HG03060 (cell line): ENCODE data around the gene GCSAML.

Experiments
- ATAC-seq: cut with Tn5 transposase; IDR thresholded peaks from one replicate; pipeline ENCODE4 v1.9.1; 2021; ENCODE audit warnings: low read depth, moderate number of reproducible peaks; ENCODE audit not compliant: unreplicated experiment

Gene GCSAML

DNA sequence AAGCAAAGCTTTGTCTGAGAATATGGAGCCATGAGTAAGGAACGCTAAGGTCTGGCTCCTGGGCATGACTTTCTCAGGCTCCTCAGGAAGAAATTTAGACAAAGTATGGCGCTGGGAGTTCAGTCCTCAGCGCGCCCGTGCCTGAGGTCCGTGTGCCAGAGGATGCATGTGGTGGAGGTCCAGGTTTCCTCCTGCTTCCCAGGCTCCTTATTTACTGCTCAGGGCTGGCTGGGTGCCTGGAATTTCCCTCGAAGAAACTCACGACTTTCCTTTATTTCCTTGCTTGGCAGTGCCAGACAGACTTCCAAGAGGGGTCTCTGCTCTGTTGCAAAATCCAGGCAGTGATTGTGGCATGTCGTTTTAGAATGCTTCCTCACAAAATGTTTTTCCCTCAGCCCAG lies 13.3 kb downstream of the GCSAML start:
- ATAC-seq, result no peak

DNA sequence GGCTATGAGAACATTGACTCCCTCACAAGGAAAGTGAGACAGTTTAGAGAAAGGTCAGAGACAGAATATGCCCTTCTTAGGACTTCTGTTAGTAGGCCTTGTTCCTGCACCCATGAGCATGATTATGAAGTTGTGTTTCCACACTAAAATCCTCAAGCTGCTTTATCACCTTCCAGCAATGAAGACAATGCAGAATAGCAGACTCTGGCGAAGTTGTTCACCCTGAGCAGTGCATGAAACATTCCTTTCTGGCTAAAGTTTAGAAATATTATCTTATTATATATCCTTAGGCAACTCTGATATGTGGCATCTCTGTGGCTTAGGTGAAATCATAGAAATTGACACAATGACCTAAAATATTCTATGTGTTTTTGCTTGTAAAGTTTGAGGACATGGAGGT lies 25.3 kb downstream of the GCSAML start:
- no peak for ATAC-seq

- ATAC-seq, result no peak
These were observed 25.7 kb downstream of the GCSAML start for GRCh38 chr1:247574664-247575063.

DNA sequence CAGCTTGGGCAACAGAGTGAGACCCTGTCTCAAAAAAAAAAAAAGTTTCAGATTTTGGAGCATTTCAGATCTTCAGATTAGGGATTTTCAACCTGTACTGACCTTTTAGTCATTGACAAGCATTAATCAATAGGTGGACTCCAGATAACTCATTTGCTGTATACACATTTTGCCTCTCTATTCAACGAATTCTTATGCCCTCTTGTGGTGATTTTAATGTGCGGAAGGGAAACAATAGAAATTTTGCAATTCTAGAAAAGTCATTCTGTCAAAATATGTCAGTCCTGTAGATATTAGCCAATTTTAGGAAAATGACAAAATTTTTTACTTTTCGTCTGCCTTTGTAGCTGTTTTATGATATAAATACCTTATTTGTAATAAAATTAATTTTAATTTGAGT lies 27.6 kb downstream of the GCSAML start:
- ATAC-seq, result no peak

DNA sequence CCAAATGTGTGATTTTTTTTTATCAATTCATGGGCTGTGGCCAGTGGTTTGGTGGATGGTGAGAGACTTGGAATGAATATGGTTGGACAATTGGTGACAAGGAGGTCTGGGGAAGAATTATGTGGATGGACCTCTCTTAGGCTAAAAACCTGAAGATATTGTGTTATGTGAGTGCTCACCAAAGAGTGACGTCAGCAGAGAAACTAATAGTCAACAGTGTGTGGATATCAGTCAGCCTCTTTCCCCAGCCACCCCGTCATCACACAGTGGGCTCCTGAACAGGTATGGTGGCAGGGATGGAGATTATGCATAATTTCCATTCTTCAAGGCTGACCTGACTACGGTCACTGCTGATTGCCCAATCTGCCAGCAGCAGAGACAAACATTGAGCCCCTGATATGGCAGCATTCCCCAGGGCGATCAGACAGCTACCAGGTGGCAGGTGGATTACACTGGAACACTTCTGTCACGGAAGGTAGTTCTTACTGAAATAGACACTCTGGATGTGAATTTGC lies 30.1 kb downstream of the GCSAML start:
- no peak for ATAC-seq

DNA sequence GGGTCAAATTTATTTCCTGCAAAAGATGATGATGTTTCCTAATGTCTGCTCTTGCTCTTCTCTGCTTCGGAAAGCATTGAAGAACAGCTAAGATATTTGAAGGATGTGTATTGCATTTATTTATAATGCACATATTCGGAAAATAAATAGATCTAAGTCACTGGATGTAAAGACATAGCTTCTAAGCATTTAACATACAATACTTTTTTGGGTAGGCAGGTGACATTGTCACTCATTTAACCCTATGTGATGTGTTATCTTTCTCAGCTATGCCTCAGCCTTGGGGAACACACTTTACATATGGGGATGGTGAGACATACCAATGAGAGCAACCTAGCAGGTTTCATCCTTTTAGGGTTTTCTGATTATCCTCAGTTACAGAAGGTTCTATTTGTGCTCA lies 39.1 kb downstream of the GCSAML start, which contains the start of gene OR2G2:
Gene OR2G2 (plus strand): TSS at position 301 of the 400 bp plus-strand sequence. CDS start 0 bp downstream, at position 301.
- ATAC-seq, result no peak

- ATAC-seq, result no peak
These were observed 56.4 kb downstream of the GCSAML start, which contains the start of gene OR2G3 for GRCh38 chr1:247605286-247605685. Gene OR2G3, plus strand, starts transcription at chr1:247605586. Its CDS starts 0 bp downstream, at chr1:247605586.

DNA sequence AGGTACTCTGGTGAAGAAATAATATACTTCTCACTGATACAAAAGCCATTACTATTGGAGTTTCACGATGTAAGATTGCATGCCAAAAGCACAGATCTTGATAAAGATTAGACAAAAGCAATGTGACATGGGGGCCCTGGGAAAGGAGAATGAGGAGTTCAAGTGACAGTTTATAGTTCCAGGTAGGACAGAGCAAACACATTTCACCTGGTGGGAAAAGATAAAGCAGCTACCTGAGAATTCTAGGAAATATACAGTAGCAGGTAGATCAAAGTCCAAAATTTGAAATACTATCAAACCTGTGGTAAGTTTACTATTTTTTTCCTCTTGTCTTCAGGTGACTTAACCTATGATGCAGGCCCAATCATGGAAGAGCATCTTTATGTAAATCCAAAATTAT lies 64.5 kb downstream of the GCSAML start:
- no peak for ATAC-seq

DNA sequence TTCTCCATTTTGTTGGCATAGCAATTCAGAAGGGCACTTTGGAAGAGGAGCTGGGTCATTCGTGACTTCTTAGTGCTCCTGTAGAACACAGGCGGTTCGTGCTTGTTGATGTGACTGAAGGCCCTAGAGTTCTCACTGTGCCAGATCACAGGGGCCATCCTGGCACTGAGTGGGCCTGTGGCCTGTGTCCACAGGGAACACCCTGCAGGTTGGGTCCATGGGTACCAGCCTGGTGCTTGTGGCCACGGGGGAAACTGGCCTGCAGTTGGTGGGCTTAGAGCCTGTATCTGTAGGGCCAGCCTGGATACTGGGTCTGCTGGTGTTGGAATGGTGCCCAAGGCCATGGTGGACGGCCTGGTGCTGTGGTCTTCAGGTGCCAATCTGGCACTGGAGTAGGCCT lies 65.7 kb downstream of the GCSAML start:
- ATAC-seq, result no peak
